Muscle of leg (tissue), 11 donors: ENCODE results near the gene TMEM169. TPM values are rescaled to one million over a fixed set of nuclear protein-coding genes. Genes with fewer than 3 reads are reported as not detected.
"Not testable (repeated sequence)": the region's sequence is repeated elsewhere in the genome, so short reads cannot be mapped to it uniquely, and the experiment has no call there.

Source experiments
- DNase-seq: peaks from one replicate; pipeline ENCODE4 v3.0.0; 2013
- H3K27ac ChIP-seq: one replicate; pipeline ENCODE4 v1.5.1; 2013; ENCODE audit warnings: mild to moderate bottlenecking, low read length, control low read depth
- H3K27me3 ChIP-seq: one replicate; pipeline ENCODE4 v1.6.1; 2013; ENCODE audit warnings: low read length; ENCODE audit not compliant: control insufficient read depth, insufficient read depth
- H3K36me3 ChIP-seq: one replicate; pipeline ENCODE4 v1.6.1; 2013; ENCODE audit warnings: low read length; ENCODE audit not compliant: control insufficient read depth, insufficient read depth
- H3K4me1 ChIP-seq: one replicate; pipeline ENCODE4 v1.6.1; 2013; ENCODE audit warnings: low read length; ENCODE audit not compliant: control insufficient read depth, insufficient read depth
- H3K4me3 ChIP-seq: one replicate; pipeline ENCODE4 v1.5.1; 2013; ENCODE audit warnings: low read length, control low read depth
- H3K9me3 ChIP-seq: replicated peaks from 2 replicates; pipeline ENCODE4 v1.6.1; 2013; ENCODE audit warnings: low read depth, low read length; ENCODE audit not compliant: control insufficient read depth
- WGBS: methylation state at CpG from one replicate; pipeline ENCODE4 v1.1.5; 2013; ENCODE audit warnings: missing lambda C conversion rate; ENCODE audit not compliant: insufficient coverage; 5-methylcytosine and 5-hydroxymethylcytosine counted together
- polyA plus RNA-seq, 8 donors: library from polyadenylated mRNA; unstranded; fragments of 120-200 nt; gene quantifications; one replicate each; pipeline versions ENCODE4 v1.2.1 to v1.2.3, GENCODE V29; 2013; ENCODE audit warnings: inconsistent platforms in 1 of 8, low replicate concordance in 1 of 8; ENCODE audit not compliant: insufficient read length in 8 of 8, insufficient read depth in 1 of 8
- total RNA-seq: library from RNA; stranded (reverse); fragments of 120-200 nt; gene quantifications from one replicate; pipeline ENCODE4 v1.2.4, GENCODE V29; 2013

Gene TMEM169
- total and polyA plus RNA-seq, 9 donors: 2.8 to 5.9 (median 3.9) TPM

DNA sequence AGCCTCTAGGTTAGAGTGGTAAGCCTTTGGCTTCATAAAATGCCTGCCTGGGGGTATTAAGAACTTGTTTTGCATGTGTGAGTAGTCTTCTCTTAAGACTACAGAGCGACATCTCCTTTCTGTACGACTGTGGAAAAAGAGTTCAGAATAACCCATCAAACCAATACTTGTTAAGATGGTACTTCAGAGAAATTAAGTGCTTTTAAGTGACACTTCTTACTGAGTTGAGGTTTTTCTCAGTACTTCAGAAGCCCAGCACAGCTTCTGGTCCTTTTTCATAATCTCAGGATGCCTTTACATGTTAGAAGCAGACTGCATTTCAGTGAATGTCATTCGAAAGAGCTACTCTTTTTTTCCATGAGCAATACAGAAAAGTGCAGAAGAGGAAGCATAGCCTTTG lies 38.3 kb downstream of the TMEM169 start:
- DNase-seq: no peak
- WGBS: no CpG with 5 or more reads among the region's 3 CpGs
- Histone ChIP-seq H3K27me3 (no peaks in the 10 kb centered on the region), H3K4me3 (no peak overlapping the region), H3K9me3 (no peaks in the 10 kb centered on the region), H3K4me1 (peaks cover 4% of the 10 kb centered on the region), H3K27ac (no peak overlapping the region), H3K36me3 (peaks cover 62% of the 10 kb centered on the region)

DNA sequence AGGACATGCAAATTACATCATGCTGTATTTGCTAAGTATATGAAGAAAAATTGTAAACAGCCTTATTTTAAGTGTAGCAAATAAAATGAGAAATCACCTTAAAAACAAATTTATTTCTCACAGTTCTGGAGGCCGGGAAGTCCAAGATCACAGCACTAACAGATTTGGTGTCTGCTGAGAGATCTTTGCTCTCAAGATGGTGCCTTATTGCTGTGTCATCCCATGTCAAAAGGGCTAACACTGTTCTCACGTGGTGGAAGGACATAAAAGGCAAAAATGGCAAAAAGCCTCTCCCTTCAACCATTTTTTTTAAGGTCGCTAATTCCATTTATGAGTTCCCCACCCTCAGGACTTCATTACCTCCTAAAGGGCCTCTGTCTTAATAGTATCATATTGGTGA lies 39.5 kb downstream of the TMEM169 start:
- no peaks in the 10 kb centered on the region for H3K27me3 ChIP-seq
- no peaks in the 10 kb centered on the region for H3K9me3 ChIP-seq
- no peak overlapping the region for H3K4me3 ChIP-seq
- no peaks in the 10 kb centered on the region for H3K4me1 ChIP-seq
- DNase-seq: no peak
- peaks cover 69% of the 10 kb centered on the region for H3K36me3 ChIP-seq
- 83% methylated on average over 1 of the region's 3 CpGs for WGBS
- no peak overlapping the region for H3K27ac ChIP-seq

DNA sequence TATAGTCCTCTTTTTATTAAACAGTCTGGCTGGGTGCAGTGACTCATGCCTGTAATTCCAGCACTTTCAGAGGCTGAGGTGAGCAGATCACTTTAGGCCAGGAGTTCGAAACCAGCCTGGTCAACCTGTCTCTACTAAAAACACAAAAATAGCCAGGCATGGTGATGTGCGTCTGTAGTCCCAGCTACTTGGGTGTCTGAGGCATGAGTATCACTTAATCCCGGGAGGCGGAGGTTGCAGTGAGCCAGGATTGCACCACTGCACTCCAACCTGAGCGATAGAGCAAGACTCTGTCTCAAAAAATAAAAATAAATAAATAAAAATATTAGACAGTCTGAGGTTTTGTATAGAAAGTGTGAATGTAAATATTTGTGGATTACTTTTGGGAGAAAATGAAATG lies 45.2 kb downstream of the TMEM169 start:
- DNase-seq: no peak
- H3K27ac ChIP-seq: no peak overlapping the region
- 100% methylated on average over 1 of the region's 5 CpGs for WGBS
- H3K27me3 ChIP-seq: no peaks in the 10 kb centered on the region
- no peak overlapping the region for H3K4me3 ChIP-seq
- H3K9me3 ChIP-seq: no peaks in the 10 kb centered on the region
- H3K36me3 ChIP-seq: peaks cover 52% of the 10 kb centered on the region
- H3K4me1 ChIP-seq: no peaks in the 10 kb centered on the region

DNA sequence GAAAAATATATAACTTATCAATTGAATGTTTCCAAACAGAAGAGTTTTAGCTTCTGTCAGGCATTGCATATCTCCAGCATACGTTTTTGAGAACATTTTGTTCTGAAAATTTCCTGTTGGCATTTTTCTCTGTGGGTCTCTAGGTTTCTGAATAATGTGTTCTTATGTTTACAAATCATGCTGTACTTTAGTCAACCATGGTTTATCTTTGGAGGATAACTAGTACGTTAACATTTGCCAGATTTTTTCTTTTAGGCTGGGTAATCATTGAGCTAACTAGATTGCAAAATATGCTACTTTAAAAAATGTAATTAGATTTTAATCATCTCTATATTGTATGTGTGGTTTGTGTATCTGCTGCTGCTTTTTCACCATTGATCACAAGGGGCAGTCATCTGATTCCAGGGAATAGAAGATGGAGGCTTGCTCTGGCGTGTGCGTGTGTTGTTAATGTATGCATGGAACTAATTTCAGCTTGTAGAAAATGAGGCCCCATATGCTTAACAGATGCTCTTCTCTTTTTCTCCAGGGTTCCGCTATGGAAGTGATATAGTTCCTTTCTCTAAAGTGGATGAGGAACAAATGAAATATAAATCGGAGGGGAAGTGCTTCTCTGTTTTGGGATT lies 48.7 kb downstream of the TMEM169 start:
- no peaks in the 10 kb centered on the region for H3K9me3 ChIP-seq
- H3K4me1 ChIP-seq: no peaks in the 10 kb centered on the region
- H3K27me3 ChIP-seq: no peaks in the 10 kb centered on the region
- no peak overlapping the region for H3K4me3 ChIP-seq
- no peak overlapping the region for H3K27ac ChIP-seq
- WGBS: 60% methylated on average over 1 of the region's 6 CpGs
- DNase-seq: no peak
- peaks cover 55% of the 10 kb centered on the region for H3K36me3 ChIP-seq

DNA sequence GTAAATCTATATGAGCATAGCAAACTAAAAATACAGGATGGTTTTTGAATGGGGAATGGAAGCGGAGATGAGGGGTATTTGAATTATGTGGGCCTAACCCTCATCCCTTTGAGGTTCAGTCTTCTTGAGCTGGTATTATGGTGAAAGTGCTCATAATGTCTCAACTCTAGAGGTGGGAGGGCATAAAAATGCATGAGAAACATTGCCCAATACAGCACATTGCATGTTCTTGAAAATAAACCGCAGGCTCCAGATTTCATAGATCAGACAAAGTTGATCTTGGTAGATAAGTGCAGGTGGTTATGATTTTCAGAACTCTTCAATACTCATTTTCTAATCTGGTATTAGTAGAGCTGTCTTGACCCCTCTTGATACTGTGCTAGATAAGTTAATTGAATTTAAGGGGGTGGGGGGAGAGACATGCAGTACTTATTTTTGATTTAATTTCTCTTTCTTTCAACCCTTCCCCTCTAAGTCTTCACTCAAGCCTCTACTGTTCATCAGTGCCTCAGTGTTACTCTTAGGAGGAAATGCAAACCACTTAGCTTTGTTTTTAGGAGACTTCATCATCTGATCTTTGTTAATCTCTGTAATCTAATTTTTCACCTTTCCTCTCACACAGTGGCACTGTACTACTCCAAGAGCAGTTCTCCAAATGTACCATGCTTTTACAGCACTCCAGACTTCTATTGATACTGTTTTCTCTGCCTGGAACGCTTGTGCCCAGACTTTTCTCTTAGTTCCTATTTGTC lies 49.6 kb downstream of the TMEM169 start:
- WGBS: 100% methylated on average over 2 of the region's 3 CpGs
- Histone ChIP-seq H3K4me3 (no peak overlapping the region), H3K9me3 (no peaks in the 10 kb centered on the region), H3K27ac (no peak overlapping the region), H3K27me3 (no peaks in the 10 kb centered on the region), H3K4me1 (no peaks in the 10 kb centered on the region), H3K36me3 (peaks cover 53% of the 10 kb centered on the region)
- DNase-seq: no peak

DNA sequence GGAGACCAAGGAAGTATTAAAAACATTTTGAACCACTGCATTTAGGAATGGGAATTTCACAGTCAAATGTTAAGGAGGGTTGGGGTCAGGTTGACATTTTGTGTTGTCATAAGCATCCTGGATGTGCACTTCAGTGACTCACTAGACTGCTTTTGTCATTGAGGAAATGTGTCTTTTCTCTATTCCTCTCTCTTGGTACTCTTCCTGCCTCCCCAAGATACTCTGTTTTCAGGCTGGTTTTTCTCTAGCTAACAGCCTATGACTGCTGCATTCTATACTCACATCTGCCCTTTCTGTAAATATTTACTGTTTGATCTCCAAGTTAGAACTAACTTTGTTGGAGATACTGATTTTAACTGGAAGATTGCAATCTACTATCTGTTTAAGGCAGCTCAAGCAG lies 50.9 kb downstream of the TMEM169 start:
- no peak for DNase-seq
- Histone ChIP-seq H3K4me1 (no peaks in the 10 kb centered on the region), H3K4me3 (no peak overlapping the region), H3K9me3 (no peaks in the 10 kb centered on the region), H3K27me3 (no peaks in the 10 kb centered on the region), H3K36me3 (peaks cover 56% of the 10 kb centered on the region), H3K27ac (no peak overlapping the region)

DNA sequence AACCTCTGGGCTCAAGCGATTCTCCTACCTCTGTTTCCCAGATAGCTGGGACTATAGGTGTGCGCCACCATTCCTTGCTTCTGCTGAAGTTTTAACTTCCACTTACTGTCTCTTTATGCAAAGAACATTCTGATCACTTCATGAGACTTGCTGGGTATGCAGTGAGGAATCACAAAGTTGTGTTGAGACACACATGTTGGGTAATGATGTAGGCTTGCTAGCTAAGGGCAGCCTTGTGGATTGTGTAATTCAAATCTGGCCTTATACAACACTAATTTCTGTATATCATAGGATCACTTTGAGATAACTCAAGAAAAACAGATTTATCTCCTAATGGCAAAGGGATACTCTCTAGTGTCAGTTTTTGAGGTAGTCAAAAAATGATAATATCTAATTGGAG lies 51.7 kb downstream of the TMEM169 start:
- H3K4me3 ChIP-seq: no peak overlapping the region
- no peak for DNase-seq
- H3K36me3 ChIP-seq: peaks cover 63% of the 10 kb centered on the region
- no peak overlapping the region for H3K27ac ChIP-seq
- no peaks in the 10 kb centered on the region for H3K9me3 ChIP-seq
- H3K4me1 ChIP-seq: no peaks in the 10 kb centered on the region
- 100% methylated on average over 2 of the region's 2 CpGs for WGBS
- H3K27me3 ChIP-seq: no peaks in the 10 kb centered on the region

DNA sequence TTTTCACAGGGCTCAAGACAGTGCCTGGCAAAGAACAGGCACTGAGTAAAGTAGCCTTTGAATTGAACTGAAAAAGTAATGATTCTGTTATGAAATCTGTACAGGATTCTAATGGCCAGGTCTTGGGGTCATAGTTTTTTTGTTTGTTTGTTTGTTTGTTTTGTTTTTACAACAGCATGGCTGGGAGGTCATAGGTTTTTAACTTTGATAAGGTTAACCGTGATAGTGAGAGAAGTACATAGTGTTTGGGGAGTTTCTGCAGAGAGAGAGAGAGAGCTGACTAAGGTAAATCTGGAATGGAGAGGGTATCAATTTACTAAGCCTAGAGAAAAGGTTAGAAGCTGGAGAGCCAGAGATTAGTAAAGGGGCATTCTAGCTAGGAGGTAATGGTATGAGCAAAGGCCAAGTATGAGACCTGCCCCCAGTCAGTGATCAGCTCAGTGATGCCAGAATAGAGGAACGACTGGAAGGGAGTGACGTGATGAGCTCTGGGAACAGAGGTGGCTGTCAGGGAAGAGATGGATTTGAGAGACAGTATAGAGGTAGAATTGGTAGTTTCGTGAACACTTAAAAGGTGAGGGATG lies 53.3 kb downstream of the TMEM169 start:
- WGBS: 85% methylated on average over 4 of the region's 4 CpGs
- no peak overlapping the region for H3K27ac ChIP-seq
- no peaks in the 10 kb centered on the region for H3K9me3 ChIP-seq
- DNase-seq: no peak
- no peaks in the 10 kb centered on the region for H3K4me1 ChIP-seq
- peaks cover 68% of the 10 kb centered on the region for H3K36me3 ChIP-seq
- H3K27me3 ChIP-seq: no peaks in the 10 kb centered on the region
- no peak overlapping the region for H3K4me3 ChIP-seq

DNA sequence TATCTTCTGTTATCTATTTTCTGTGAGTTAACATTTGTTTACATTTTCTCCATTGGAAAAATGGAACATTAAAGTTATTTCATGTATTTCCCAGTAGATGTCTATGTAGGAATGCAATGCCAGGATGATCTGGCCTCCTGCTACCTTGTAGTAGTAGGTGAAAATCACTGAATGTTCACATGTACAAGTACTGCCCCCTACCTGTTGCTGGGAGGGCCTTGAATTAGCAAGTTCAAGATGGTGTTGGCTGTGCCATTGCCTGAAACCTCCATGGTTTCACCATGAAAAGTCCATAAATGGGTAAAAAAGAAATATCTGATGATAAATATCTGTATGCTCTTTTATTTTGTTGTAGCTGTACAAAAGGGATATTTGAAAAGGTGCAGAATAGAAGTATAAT lies 58.2 kb downstream of the TMEM169 start:
- H3K4me1 ChIP-seq: no peaks in the 10 kb centered on the region
- no peak overlapping the region for H3K27ac ChIP-seq
- no peaks in the 10 kb centered on the region for H3K9me3 ChIP-seq
- H3K27me3 ChIP-seq: no peaks in the 10 kb centered on the region
- H3K4me3 ChIP-seq: no peak overlapping the region
- peaks cover 72% of the 10 kb centered on the region for H3K36me3 ChIP-seq
- no peak for DNase-seq

DNA sequence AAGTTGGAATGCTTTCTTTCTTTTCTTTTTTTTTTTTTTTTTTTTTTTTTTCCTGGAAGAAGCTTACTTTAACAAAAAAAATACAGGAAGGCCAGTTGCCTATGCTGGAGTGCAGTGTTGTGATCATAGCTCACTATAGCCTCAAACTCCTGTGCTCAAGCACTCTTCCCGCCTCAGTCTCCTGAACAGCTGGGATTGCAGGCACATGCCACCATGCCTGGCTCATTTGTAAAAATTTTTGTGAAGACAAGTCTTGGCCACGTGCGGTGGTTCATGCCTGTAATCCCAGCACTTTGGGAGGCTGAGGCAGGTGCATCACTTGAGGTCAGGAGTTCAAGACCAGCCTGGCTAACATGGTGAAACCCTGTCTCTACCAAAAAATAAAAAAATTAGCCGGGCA lies 59.8 kb downstream of the TMEM169 start:
- not testable (repeated sequence) for H3K4me3 ChIP-seq, H3K27me3 ChIP-seq, H3K9me3 ChIP-seq, H3K27ac ChIP-seq, DNase-seq, H3K4me1 ChIP-seq
- H3K36me3 ChIP-seq: peaks cover 66% of the 10 kb centered on the region
- WGBS: 95% methylated on average over 4 of the region's 4 CpGs
